ENCODE measurements around the gene TUBG1.

Gene TUBG1

DNA sequence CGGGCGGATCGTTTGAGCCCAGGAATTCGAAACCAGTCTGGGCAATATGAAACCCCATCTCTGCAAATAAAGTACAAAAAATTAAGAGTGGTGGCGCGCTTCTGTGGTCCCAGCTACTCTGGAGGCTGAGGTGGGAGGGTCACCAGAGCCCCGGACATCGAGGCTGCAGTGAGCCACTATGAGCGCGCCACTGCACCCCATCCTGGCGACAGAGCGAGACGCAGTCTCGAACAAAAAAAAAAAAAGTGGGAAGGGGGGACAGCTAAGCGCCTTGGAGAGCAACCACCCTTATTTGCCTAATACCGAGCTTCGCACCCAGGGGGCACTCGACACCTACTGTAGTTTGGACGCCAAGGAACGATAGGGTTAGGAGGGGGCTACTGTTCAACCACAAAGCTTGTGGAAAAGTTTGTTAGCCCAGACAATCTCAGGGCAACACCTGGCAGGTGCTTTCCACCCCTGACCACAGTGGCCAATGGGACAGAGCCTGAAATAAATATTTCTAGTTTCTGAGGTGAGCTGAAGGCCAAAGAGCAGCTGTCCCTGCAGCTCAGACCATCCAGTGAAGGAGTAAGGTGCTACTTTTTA lies 31.1 kb upstream of the TUBG1 start:
- H3K4me3 ChIP-seq (ENCODE audit: control insufficient read depth, low read depth, low read length) = peak overlapping the region; percentile 70
- peak; percentile 80 for TF ChIP-seq CTCF (IDR thresholded peaks at IDR 0.05; ENCODE audit: control insufficient read depth, insufficient read depth, low read depth, low read length, missing control alignments)
- DNase-seq (ENCODE audit: low read depth) = no peak

DNA sequence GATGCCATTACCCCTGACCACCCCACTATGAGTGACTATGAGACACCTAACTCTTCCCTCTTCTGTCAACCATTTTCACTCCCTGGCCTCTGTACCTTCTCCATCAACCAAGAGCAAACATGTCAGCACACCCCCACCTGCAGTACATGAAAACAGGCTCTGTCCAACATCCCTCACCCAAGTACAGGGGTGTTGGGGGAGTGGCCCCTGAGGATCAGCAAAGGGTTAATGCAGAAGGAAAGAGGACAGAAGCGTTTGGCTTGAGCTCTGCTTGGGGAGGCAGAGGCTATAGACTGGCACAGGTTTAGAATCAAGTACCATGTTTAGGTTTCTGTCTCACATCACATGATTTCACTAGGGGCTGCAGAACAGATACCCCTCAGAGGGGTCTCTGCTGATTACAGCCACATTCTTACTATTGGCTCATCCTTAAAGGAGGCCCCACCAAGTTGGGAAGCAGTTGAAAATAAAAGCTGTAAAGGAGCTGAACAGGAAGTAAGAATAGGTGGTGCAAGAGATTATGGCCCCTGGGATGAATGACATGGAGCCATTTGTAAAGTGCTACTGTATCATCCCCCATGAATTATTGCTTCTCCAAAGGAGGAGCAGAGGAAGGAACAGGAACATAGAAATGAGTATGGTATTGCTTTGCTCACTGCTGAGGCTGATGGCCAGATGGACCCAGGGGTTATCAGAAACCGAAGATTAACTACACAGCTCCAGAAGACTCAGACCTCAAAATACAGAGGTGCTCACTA lies 29.5 kb upstream of the TUBG1 start:
- no peak for DNase-seq (ENCODE audit: low read depth)

DNA sequence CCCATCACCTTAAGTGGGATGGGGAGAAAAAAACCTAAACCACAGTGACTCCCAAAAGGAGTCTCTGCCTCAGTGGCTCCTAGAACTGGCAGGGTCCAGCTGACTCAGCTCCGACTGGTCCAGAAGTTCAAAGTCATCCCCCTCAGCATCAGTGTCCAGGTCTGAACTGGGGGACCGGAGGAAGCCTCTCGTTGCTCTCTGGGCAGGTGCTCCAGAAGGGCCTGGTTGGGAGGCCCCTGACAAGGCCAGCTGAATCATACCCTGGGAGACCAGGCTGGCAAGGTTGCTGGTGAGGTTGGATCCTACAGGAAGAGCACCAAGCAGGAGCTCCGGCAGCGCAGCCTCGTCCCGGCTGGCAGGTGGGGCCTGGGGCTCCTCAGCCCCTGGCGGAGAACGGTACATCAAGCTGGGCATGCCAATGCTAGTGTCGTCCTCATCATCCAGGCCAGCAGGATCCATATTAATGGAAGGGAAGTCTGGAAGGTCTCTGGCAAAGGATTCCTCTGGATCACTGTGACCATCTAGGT lies 27.7 kb upstream of the TUBG1 start:
- TF ChIP-seq CTCF (IDR thresholded peaks at IDR 0.05; ENCODE audit: control insufficient read depth, insufficient read depth, low read depth, low read length, missing control alignments) = no peak
- H3K4me3 ChIP-seq (ENCODE audit: control insufficient read depth, low read depth, low read length) = no peak overlapping the region
- no peak for DNase-seq (ENCODE audit: low read depth)

More for the DNA sequence above, 29.5 kb upstream of the TUBG1 start:
- no peak for TF ChIP-seq CTCF (IDR thresholded peaks at IDR 0.05; ENCODE audit: control insufficient read depth, insufficient read depth, low read depth, low read length, missing control alignments)
- no peak overlapping the region for H3K4me3 ChIP-seq (ENCODE audit: control insufficient read depth, low read depth, low read length)

- TF ChIP-seq CTCF (IDR thresholded peaks at IDR 0.05; ENCODE audit: control insufficient read depth, insufficient read depth, low read depth, low read length, missing control alignments) = no peak
- H3K4me3 ChIP-seq (ENCODE audit: control insufficient read depth, low read depth, low read length) = no peak overlapping the region
- DNase-seq (ENCODE audit: low read depth) = no peak
Measured at GRCh38 chr17:42584880-42585279, 24.6 kb upstream of the TUBG1 start.

- no peak for DNase-seq (ENCODE audit: low read depth)
- H3K4me3 ChIP-seq (ENCODE audit: control insufficient read depth, low read depth, low read length) = no peak overlapping the region
- no peak for TF ChIP-seq CTCF (IDR thresholded peaks at IDR 0.05; ENCODE audit: control insufficient read depth, insufficient read depth, low read depth, low read length, missing control alignments)
Measured at GRCh38 chr17:42585353-42585752, 24.1 kb upstream of the TUBG1 start.

DNA sequence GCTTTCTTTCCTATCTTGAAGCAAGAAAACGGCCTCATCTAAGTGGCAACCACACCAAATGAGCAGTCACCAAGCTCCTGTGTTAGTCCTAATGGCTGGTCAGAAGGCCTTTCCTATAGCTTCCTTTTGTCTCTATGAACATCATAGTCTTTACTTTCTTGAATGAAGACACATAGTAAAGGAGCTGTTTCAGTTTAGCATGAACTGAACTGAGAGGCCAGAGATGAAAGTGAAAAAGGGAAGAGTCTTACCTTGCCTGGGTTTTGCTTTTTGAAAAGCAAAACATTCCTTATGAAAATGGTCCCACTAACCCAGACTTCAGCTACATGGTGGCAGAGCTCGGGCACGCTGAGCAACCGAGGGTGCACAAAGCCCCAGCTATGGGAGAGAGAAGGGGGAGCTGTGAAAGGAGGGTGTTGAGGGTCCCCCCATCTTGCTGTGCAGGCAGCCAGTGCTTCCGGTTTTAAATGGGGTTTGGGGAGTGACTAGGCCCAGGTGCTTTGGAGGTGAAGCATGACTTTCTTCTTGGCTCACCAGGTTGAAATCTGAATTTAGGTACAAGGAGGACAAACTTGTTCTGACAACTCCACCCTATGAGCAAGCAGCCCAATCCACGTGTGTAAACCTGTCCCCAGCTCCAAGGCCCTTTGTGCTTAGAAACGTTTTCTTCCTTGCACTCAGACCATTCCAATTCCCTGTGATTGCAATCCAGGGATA lies 22.8 kb upstream of the TUBG1 start:
- DNase-seq (ENCODE audit: low read depth) = no peak

More for the DNA sequence above, 22.8 kb upstream of the TUBG1 start:
- H3K4me3 ChIP-seq (ENCODE audit: control insufficient read depth, low read depth, low read length) = no peak overlapping the region
- TF ChIP-seq CTCF (IDR thresholded peaks at IDR 0.05; ENCODE audit: control insufficient read depth, insufficient read depth, low read depth, low read length, missing control alignments) = no peak
